Panc1 (cell line): ENCODE measurements around the gene EWSR1. TPM values are rescaled to one million over a fixed set of nuclear protein-coding genes. Genes with fewer than 3 reads are reported as not detected.

ENCODE experiments used
- ATAC-seq: fragments of 200-7000 bp; cut with Tn5 transposase; 2 replicates; pipeline ENCODE4 v1.9.1; 2020; ENCODE audit warnings: mild to moderate bottlenecking, moderate library complexity
- BruUV-seq: library from RNA; stranded (reverse); fragments of 400-500 nt; replicated peaks from 2 replicates; lab custom pipeline; 2021; lab: Mats Ljungman, UMichigan
- CTCF ChIA-PET: fragments of 300-600 bp; sonication (Branson Sonifier 250); formaldehyde crosslinking; loops from one replicate; lab custom pipeline; 2022; ENCODE audit warnings: antibody characterized with exemption; lab: Charles Lee
- POLR2A ChIA-PET: fragments of 300-600 bp; sonication (Branson Sonifier 250); formaldehyde crosslinking; loops from one replicate; lab custom pipeline; 2022; ENCODE audit warnings: antibody characterized with exemption; lab: Charles Lee
- DNase-seq: peaks from one replicate; pipeline ENCODE4 v3.0.0-alpha.2; 2010; ENCODE audit warnings: low read depth, low spot score
- H3K27ac ChIP-seq: 2 replicates; pipeline ENCODE4 v1.5.1; 2011; ENCODE audit warnings: mild to moderate bottlenecking, low read length, inconsistent platforms
- H3K27me3 ChIP-seq: fragments of 200-500 bp; sonication (Bioruptor generic); 2 replicates; pipeline ENCODE4 v1.6.0; 2014; ENCODE audit warnings: low read length, inconsistent platforms; ENCODE audit not compliant: control insufficient read depth, insufficient read depth
- H3K36me3 ChIP-seq: fragments of 200-500 bp; sonication (Bioruptor generic); 2 replicates; pipeline ENCODE4 v1.5.1; 2014; ENCODE audit warnings: inconsistent platforms, mild to moderate bottlenecking, low read length, moderate library complexity; ENCODE audit not compliant: control insufficient read depth, insufficient read depth
- H3K4me1 ChIP-seq: 2 replicates; pipeline ENCODE4 v1.5.1; 2011; ENCODE audit warnings: inconsistent platforms, mild to moderate bottlenecking, low read length, moderate library complexity; ENCODE audit not compliant: control insufficient read depth, insufficient read depth
- H3K4me3 ChIP-seq, 2 experiments: 2 replicates each; pipeline ENCODE4 v1.5.1; 2011 to 2012; ENCODE audit warnings: low read depth in 2 of 2, low read length in 2 of 2, mild to moderate bottlenecking in 2 of 2, inconsistent platforms in 1 of 2, moderate library complexity in 1 of 2
- H3K9me3 ChIP-seq: fragments of 200-500 bp; sonication (Bioruptor generic); 2 replicates; pipeline ENCODE4 v1.5.1; 2014; ENCODE audit warnings: low read depth, mild to moderate bottlenecking, inconsistent platforms, low read length, moderate library complexity; ENCODE audit not compliant: control insufficient read depth, insufficient read depth
- POLR2AphosphoS5 ChIP-seq: IDR thresholded peaks from 2 replicates; pipeline ENCODE4 v1.6.1; 2012; ENCODE audit warnings: mild to moderate bottlenecking, low read depth, low read length, moderate library complexity
- REST ChIP-seq, 2 experiments: IDR thresholded peaks; 2 replicates each; pipeline ENCODE4 v1.6.1; 2011 to 2012; ENCODE audit warnings: low read depth in 2 of 2, control low read depth in 1 of 2, low read length in 1 of 2, mild to moderate bottlenecking in 1 of 2, moderate library complexity in 1 of 2; ENCODE audit not compliant: insufficient read depth in 1 of 2
- SIN3A ChIP-seq: IDR thresholded peaks from 2 replicates; pipeline ENCODE4 v1.6.1; 2012; ENCODE audit warnings: low read depth, mild to moderate bottlenecking, low read length, moderate library complexity, borderline replicate concordance; ENCODE audit not compliant: insufficient read depth
- TCF7L2 ChIP-seq: IDR thresholded peaks from 2 replicates; pipeline ENCODE4 v1.6.1; 2011; ENCODE audit warnings: mild to moderate bottlenecking, low read depth, low read length, inconsistent platforms
- in situ Hi-C: cut with HindIII; loops from 2 replicates; pipeline ENCODE4 v1.10.0; 2016; ENCODE audit warnings: low sequenced_read_pairs, low pct_unique_long_range_greater_than_20kb
- intact Hi-C: fragments of 100-400 bp; cut with micrococcal nuclease; formaldehyde crosslinking; loops from one replicate; pipeline ENCODE4 v1.10.0; 2022; ENCODE audit not compliant: unreplicated experiment
- total RNA-seq: library from RNA; stranded (reverse); gene quantifications from one replicate; pipeline ENCODE4 v1.2.1, GENCODE V29; 2021; ENCODE audit not compliant: unreplicated experiment
- TF ChIP-seq, protein P1 (sequence below): fragments of 450-650 bp; IDR thresholded peaks from 2 replicates; pipeline ENCODE4 v1.5.1; 2017; ENCODE audit warnings: mild to moderate bottlenecking

Gene EWSR1
- total RNA-seq, 1 experiment from 2014 or later, result 272 TPM

DNA sequence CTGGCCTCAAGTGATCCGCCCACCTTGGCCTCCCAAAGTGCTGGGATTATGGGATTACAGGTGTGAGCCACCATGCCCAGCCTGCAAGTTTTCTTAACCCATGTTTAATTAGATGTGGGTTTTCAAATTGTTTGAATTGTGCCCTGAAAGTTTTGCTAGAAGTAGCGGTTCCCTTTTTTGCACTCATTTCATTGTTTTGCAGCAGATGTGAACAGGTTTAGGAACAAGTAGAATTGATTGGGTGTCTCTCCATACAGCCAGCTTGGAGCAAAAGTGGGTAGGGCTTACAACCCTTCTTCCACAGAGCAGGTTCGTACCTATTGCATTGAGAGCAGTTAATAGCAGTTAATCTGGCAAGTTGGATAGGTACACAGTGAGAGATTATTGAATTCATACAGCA lies 16.1 kb downstream of the EWSR1 start:
- no peak for TF ChIP-seq TCF7L2
- no peak for TF ChIP-seq POLR2AphosphoS5
- TF ChIP-seq, protein P1, sequence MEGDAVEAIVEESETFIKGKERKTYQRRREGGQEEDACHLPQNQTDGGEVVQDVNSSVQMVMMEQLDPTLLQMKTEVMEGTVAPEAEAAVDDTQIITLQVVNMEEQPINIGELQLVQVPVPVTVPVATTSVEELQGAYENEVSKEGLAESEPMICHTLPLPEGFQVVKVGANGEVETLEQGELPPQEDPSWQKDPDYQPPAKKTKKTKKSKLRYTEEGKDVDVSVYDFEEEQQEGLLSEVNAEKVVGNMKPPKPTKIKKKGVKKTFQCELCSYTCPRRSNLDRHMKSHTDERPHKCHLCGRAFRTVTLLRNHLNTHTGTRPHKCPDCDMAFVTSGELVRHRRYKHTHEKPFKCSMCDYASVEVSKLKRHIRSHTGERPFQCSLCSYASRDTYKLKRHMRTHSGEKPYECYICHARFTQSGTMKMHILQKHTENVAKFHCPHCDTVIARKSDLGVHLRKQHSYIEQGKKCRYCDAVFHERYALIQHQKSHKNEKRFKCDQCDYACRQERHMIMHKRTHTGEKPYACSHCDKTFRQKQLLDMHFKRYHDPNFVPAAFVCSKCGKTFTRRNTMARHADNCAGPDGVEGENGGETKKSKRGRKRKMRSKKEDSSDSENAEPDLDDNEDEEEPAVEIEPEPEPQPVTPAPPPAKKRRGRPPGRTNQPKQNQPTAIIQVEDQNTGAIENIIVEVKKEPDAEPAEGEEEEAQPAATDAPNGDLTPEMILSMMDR, result no peak
- no peak for TF ChIP-seq REST (IDR thresholded peaks at IDR 0.05; ENCODE audit: insufficient read depth in 1 of 2, low read depth in 2 of 2, low read length in 1 of 2)
- TF ChIP-seq SIN3A, result no peak
- ChIA-PET POLR2A (no interaction called here), CTCF (no interaction called here)
- Histone ChIP-seq H3K4me1 (no peaks in the 10 kb centered on the region), H3K27ac (no peak overlapping the region), H3K4me3 (no peak overlapping the region), H3K27me3 (no peaks in the 10 kb centered on the region), H3K9me3 (no peaks in the 10 kb centered on the region), H3K36me3 (peaks cover 38% of the 10 kb centered on the region)
- in situ Hi-C loops (no loop called here), intact Hi-C loops (no loop called here)
- ATAC-seq (no peak), DNase-seq (no peak)
- no TSS peak for BruUV-seq

- POLR2A ChIA-PET, result no interaction called here
- in situ Hi-C loops, result no loop called here
These were observed 20.8 kb downstream of the EWSR1 start for GRCh38 chr22:29288837-29289236.

More at GRCh38 chr22:29288837-29289236, 20.8 kb downstream of the EWSR1 start:
- no peak overlapping the region for H3K4me3 ChIP-seq
- H3K9me3 ChIP-seq, result no peaks in the 10 kb centered on the region
- H3K36me3 ChIP-seq, result peaks cover 52% of the 10 kb centered on the region
- intact Hi-C loops, result no loop called here
- no TSS peak for BruUV-seq
- no peak for ATAC-seq
- DNase-seq, result no peak
- H3K27ac ChIP-seq, result no peak overlapping the region
- no peaks in the 10 kb centered on the region for H3K27me3 ChIP-seq
- TF ChIP-seq, protein P1, result no peak
- no peak for TF ChIP-seq REST (IDR thresholded peaks at IDR 0.05; ENCODE audit: insufficient read depth in 1 of 2, low read depth in 2 of 2, low read length in 1 of 2)
- no peak for TF ChIP-seq TCF7L2
- no peak for TF ChIP-seq SIN3A
- TF ChIP-seq POLR2AphosphoS5, result no peak
- CTCF ChIA-PET, result no interaction called here
- H3K4me1 ChIP-seq, result no peaks in the 10 kb centered on the region; the same call in 1 of the 2 replicates
